Hematopoietic multipotent progenitor cell (in vitro differentiated cells): Measurements from ENCODE around the gene ST6GALNAC4. TPM values are rescaled to one million over a fixed set of nuclear protein-coding genes. Genes with fewer than 3 reads are reported as not detected.

ENCODE experiments used
- DNase-seq, 3 donors: peaks; one replicate each; pipeline ENCODE4 v3.0.0-alpha.2; 2011 to 2015; ENCODE audit warnings: low read depth in 2 of 3, low spot score in 2 of 3
- total RNA-seq: library from RNA; depleted of rRNA; stranded (reverse); fragments of >200 nt; gene quantifications from one replicate; pipeline ENCODE4 v1.2.3, GENCODE V29; 2012

Gene ST6GALNAC4
- total RNA-seq, 1 donor: 70.3 TPM

GRCh38 chr9:127947841-127948710 is 31.2 kb upstream of the ST6GALNAC4 start:
- DNase-seq: no peak

- no peak for DNase-seq
These were observed 29.9 kb upstream of the ST6GALNAC4 start for GRCh38 chr9:127946728-127947127.

GRCh38 chr9:127945942-127946341 is 29.1 kb upstream of the ST6GALNAC4 start:
- DNase-seq: no peak

GRCh38 chr9:127945338-127945737 is 28.5 kb upstream of the ST6GALNAC4 start:
- DNase-seq: no peak

GRCh38 chr9:127944586-127945218 is 27.9 kb upstream of the ST6GALNAC4 start:
- DNase-seq: no peak

- peak; percentile 60 to 81 (median 80) for DNase-seq
These were observed 26.9 kb upstream of the ST6GALNAC4 start for GRCh38 chr9:127943731-127944144.

GRCh38 chr9:127943011-127943662 is 26.3 kb upstream of the ST6GALNAC4 start:
- DNase-seq: no peak

- DNase-seq: peak in 2 of 3 donors; percentile 59 to 66
These were observed 25.6 kb upstream of the ST6GALNAC4 start for GRCh38 chr9:127942216-127943010.

- DNase-seq: no peak
These were observed 25.0 kb upstream of the ST6GALNAC4 start for GRCh38 chr9:127941961-127942215.

GRCh38 chr9:127941062-127941960 is 24.5 kb upstream of the ST6GALNAC4 start:
- no peak for DNase-seq

GRCh38 chr9:127940593-127940992 is 23.8 kb upstream of the ST6GALNAC4 start:
- DNase-seq: no peak

- no peak for DNase-seq
These were observed 21.5 kb upstream of the ST6GALNAC4 start for GRCh38 chr9:127938298-127938690.

- peak; percentile 80 to 93 (median 89) for DNase-seq
These were observed 20.8 kb upstream of the ST6GALNAC4 start, which contains the start of gene DPM2 for GRCh38 chr9:127937388-127938297. TSS of gene DPM2 (minus strand) at chr9:127937854. CDS start at chr9:127937820, 34 bp downstream.

- DNase-seq: no peak
These were observed 20.2 kb upstream of the ST6GALNAC4 start for GRCh38 chr9:127937056-127937387.

- no peak for DNase-seq
These were observed 19.6 kb upstream of the ST6GALNAC4 start for GRCh38 chr9:127936347-127936852.

GRCh38 chr9:127935765-127936221 is 19.0 kb upstream of the ST6GALNAC4 start:
- no peak for DNase-seq

GRCh38 chr9:127934986-127935385 is 18.1 kb upstream of the ST6GALNAC4 start:
- no peak for DNase-seq

- DNase-seq: no peak
These were observed 17.4 kb upstream of the ST6GALNAC4 start for GRCh38 chr9:127934248-127934647.
